Epithelial cell of esophagus (primary cell): ENCODE data around the gene UBE2K.
A peak's percentile ranks its signal among the peaks of the same experiment; 100 is the strongest.
"Not testable (repeated sequence)": the region's sequence is repeated elsewhere in the genome, so short reads cannot be mapped to it uniquely, and the experiment has no call there.

ENCODE experiments used
- DNase-seq: peaks from one replicate; pipeline ENCODE4 v3.0.0; 2010; ENCODE audit warnings: low read depth
- H3K4me3 ChIP-seq: 2 replicates; pipeline ENCODE4 v1.5.1; 2011; ENCODE audit warnings: mild to moderate bottlenecking, low read length, control low read depth
- TF ChIP-seq, protein P1 (sequence below): IDR thresholded peaks from 2 replicates; pipeline ENCODE4 v1.5.1; 2011; ENCODE audit warnings: low read depth, mild to moderate bottlenecking, low read length, control low read depth, inconsistent platforms; ENCODE audit not compliant: insufficient read depth; ENCODE audit errors: missing control alignments

Gene UBE2K

GRCh38 chr4:39668887-39669286 lies 29.0 kb upstream of the UBE2K start:
- no peak for DNase-seq
- H3K4me3 ChIP-seq = no peak overlapping the region
- TF ChIP-seq, protein P1, sequence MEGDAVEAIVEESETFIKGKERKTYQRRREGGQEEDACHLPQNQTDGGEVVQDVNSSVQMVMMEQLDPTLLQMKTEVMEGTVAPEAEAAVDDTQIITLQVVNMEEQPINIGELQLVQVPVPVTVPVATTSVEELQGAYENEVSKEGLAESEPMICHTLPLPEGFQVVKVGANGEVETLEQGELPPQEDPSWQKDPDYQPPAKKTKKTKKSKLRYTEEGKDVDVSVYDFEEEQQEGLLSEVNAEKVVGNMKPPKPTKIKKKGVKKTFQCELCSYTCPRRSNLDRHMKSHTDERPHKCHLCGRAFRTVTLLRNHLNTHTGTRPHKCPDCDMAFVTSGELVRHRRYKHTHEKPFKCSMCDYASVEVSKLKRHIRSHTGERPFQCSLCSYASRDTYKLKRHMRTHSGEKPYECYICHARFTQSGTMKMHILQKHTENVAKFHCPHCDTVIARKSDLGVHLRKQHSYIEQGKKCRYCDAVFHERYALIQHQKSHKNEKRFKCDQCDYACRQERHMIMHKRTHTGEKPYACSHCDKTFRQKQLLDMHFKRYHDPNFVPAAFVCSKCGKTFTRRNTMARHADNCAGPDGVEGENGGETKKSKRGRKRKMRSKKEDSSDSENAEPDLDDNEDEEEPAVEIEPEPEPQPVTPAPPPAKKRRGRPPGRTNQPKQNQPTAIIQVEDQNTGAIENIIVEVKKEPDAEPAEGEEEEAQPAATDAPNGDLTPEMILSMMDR = no peak

GRCh38 chr4:39670296-39670695 lies 27.6 kb upstream of the UBE2K start:
- not testable (repeated sequence) for H3K4me3 ChIP-seq, DNase-seq

DNA sequence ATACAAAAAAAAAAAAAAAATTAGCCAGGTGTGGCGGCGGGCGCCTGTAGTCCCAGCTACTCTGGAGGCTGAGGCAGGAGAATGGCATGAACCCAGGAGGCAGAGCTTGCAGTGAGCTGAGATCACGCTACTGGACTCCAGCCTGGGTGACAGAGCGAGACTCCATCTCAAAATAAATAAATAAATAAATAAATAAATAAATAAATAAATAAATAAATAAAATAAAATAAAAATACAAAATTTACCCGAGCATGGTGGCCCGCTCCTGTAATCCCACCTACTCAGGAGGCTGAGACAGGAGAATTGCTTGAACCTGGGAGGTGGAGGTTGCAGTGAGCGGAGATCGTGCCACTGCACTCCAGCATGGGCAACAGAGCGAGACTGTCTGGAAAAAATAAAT lies 22.3 kb upstream of the UBE2K start:
- DNase-seq, H3K4me3 ChIP-seq: not testable (repeated sequence)

- not testable (repeated sequence) for H3K4me3 ChIP-seq, DNase-seq
Measured at GRCh38 chr4:39681003-39681402, 16.9 kb upstream of the UBE2K start.

DNA sequence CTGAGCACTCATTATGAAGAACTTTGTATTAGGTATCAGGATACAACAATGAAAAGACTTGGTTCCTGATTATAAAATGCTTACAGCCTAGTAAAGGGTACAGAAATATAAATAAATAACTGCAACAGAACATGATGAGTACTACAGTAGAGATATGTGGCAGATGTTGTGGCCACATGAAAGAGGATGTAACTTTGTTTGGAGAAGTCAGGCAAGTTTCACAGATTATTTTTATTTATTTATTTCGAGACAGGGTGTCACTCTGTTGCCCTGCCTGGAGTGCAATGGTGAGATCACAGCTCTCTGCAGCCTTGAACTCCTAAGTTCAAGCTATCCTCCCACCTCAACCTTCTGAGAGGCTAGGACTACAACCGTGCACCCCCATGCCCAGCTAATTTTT lies 15.8 kb upstream of the UBE2K start:
- no peak for DNase-seq
- TF ChIP-seq, protein P1 = no peak
- H3K4me3 ChIP-seq = no peak overlapping the region

DNA sequence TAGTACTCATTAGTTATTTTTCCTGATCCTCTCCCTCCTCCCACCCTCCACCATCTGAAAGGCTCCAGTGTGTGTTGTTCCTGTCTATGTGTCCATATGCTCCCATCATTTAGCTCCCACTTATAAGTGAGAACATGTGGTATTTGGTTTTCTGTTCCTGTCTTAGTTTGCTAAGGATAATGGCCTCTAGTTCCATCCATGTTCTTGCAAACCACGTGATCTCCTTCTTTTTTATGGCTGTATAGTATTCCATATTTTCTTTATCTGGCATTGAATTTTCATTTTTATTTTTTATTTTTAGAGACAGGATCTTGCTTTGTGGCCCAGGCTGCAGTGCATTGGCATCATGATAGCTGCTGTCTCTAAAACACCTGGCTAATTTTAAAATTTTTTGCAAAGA lies 11.9 kb upstream of the UBE2K start:
- H3K4me3 ChIP-seq = no peak overlapping the region
- DNase-seq = no peak
- TF ChIP-seq, protein P1 = no peak

DNA sequence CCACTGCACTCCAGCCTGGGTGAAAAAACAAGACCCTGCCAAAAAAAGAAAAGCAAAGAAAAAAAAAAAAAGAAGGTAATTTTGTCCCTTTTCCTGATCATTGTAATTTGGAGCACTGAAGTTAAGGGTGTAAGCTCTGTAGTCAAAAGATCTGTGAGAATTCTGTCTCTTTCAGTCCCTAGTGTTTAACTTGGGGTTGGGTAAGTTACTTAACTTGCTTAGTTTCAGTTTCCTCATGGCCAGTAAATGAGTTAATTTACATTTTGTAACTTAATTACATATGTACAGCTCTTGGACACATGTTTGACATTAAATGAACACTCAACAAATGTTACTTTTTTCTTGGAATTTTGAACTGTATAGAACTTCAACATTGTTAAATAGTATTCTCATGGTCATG lies 10.9 kb upstream of the UBE2K start:
- TF ChIP-seq, protein P1 = no peak
- no peak for DNase-seq
- no peak overlapping the region for H3K4me3 ChIP-seq

GRCh38 chr4:39689970-39690369 lies 8.0 kb upstream of the UBE2K start:
- no peak for DNase-seq
- H3K4me3 ChIP-seq = no peak overlapping the region
- TF ChIP-seq, protein P1 = no peak

- TF ChIP-seq, protein P1 = no peak
- DNase-seq = peak; percentile 47
- H3K4me3 ChIP-seq = peak overlapping the region; percentile 84
Measured at GRCh38 chr4:39698424-39699009, 581 bp downstream of the UBE2K start.
